GM18907 (cell line): ENCODE results near the gene LRRC31.

Experiments
- ATAC-seq: cut with Tn5 transposase; IDR thresholded peaks from one replicate; pipeline ENCODE4 v1.9.1; 2021; ENCODE audit warnings: mild to moderate bottlenecking, moderate library complexity; ENCODE audit not compliant: unreplicated experiment

Gene LRRC31

GRCh38 chr3:169864270-169864669, 5.5 kb downstream of the LRRC31 start:
- no peak for ATAC-seq

- ATAC-seq: no peak
These were observed 6.3 kb downstream of the LRRC31 start for GRCh38 chr3:169863458-169863899.

GRCh38 chr3:169861871-169862270, 7.9 kb downstream of the LRRC31 start:
- no peak for ATAC-seq

- no peak for ATAC-seq
These were observed 11.9 kb downstream of the LRRC31 start for GRCh38 chr3:169857811-169858210.

- no peak for ATAC-seq
These were observed 14.2 kb downstream of the LRRC31 start for GRCh38 chr3:169855514-169855913.

- no peak for ATAC-seq
These were observed 19.1 kb downstream of the LRRC31 start for GRCh38 chr3:169850618-169851017.

GRCh38 chr3:169848741-169849140, 21.0 kb downstream of the LRRC31 start:
- no peak for ATAC-seq

GRCh38 chr3:169847896-169848295, 21.8 kb downstream of the LRRC31 start:
- no peak for ATAC-seq

- ATAC-seq: peak; percentile 97
These were observed 23.1 kb downstream of the LRRC31 start for GRCh38 chr3:169846458-169847193.

GRCh38 chr3:169842960-169843359, 26.8 kb downstream of the LRRC31 start:
- ATAC-seq: no peak

GRCh38 chr3:169841171-169841570, 28.6 kb downstream of the LRRC31 start:
- ATAC-seq: peak; percentile 78

GRCh38 chr3:169838511-169839030, 31.2 kb downstream of the LRRC31 start:
- no peak for ATAC-seq

- ATAC-seq: no peak
These were observed 32.8 kb downstream of the LRRC31 start for GRCh38 chr3:169836942-169837275.

- ATAC-seq: peak; percentile 91
These were observed 33.4 kb downstream of the LRRC31 start for GRCh38 chr3:169836078-169836941.

- ATAC-seq: peak; percentile 8
These were observed 34.2 kb downstream of the LRRC31 start for GRCh38 chr3:169835533-169835932.

- no peak for ATAC-seq
These were observed 42.0 kb downstream of the LRRC31 start for GRCh38 chr3:169827712-169828111.

GRCh38 chr3:169825316-169825715, 44.4 kb downstream of the LRRC31 start:
- ATAC-seq: no peak

- no peak for ATAC-seq
These were observed 46.8 kb downstream of the LRRC31 start for GRCh38 chr3:169822983-169823382.

- ATAC-seq: no peak
These were observed 47.2 kb downstream of the LRRC31 start for GRCh38 chr3:169822540-169822939.

- ATAC-seq: no peak
These were observed 47.6 kb downstream of the LRRC31 start for GRCh38 chr3:169822091-169822490.

GRCh38 chr3:169818316-169818715, 51.4 kb downstream of the LRRC31 start:
- no peak for ATAC-seq

- ATAC-seq: no peak
These were observed 54.1 kb downstream of the LRRC31 start for GRCh38 chr3:169815590-169816150.
